HepG2 (cell line): ENCODE results near the gene TNFRSF13B. TPM values are rescaled to one million over a fixed set of nuclear protein-coding genes. Genes with fewer than 3 reads are reported as not detected.

Source experiments
- ATAC-seq: fragments of 200-7000 bp; cut with Tn5 transposase; 3 replicates; pipeline ENCODE4 v1.9.1; 2020; ENCODE audit warnings: mild to moderate bottlenecking, moderate library complexity
- BruUV-seq: library from RNA; stranded (reverse); fragments of 400-500 nt; replicated peaks from 2 replicates; lab custom pipeline; 2021; lab: Mats Ljungman, UMichigan
- CTCF ChIA-PET: fragments of 300-600 bp; formaldehyde crosslinking; extraction: SDS; loops from one replicate; lab custom pipeline; 2021; ENCODE audit warnings: low total read pairs, inconsistent platforms, low intra/inter-chr PET ratio; lab: Yijun Ruan, JAX
- POLR2A ChIA-PET: fragments of 350-600 bp; sonication (Branson Sonifier 250); formaldehyde crosslinking; loops from one replicate; lab custom pipeline; 2020; ENCODE audit warnings: antibody characterized with exemption, inconsistent platforms; lab: Yijun Ruan, JAX
- DNase-seq: peaks from one replicate; pipeline ENCODE4 v3.0.0-alpha.2; 2015; ENCODE audit warnings: low spot score
- FAIRE-seq: peaks from 3 replicates; lab custom pipeline; 2011; peaks lifted over from hg19 to GRCh38; lab: Jason Lieb, UNC
- H2AFZ ChIP-seq: one replicate; pipeline ENCODE4 v1.6.1; 2011; ENCODE audit warnings: low read length, inconsistent platforms
- H3K27ac ChIP-seq: fragments of 300-600 bp; 3 replicates; pipeline ENCODE4 v1.8.0; 2011; ENCODE audit warnings: mixed run types, mild to moderate bottlenecking, mixed read lengths, low read length, inconsistent platforms; ENCODE audit not compliant: insufficient read depth; ENCODE audit errors: extremely low read length
- H3K27me3 ChIP-seq, 2 experiments: fragments of 200-600 bp in 1 of 2; 2 replicates in 1 of 2; 3 replicates in 1 of 2; pipeline versions ENCODE4 v1.6.0 to v1.8.0; 2011; ENCODE audit warnings: low read length in 2 of 2, mild to moderate bottlenecking in 2 of 2, moderate library complexity in 2 of 2, inconsistent platforms in 1 of 2; ENCODE audit not compliant: insufficient read depth in 2 of 2, control insufficient read depth in 1 of 2
- H3K36me3 ChIP-seq, 2 experiments: fragments of 200-600 bp in 1 of 2; replicated peaks in 1 of 2; 2 replicates in 1 of 2; 3 replicates in 1 of 2; pipeline versions ENCODE4 v1.5.1 to v1.8.0; 2011; ENCODE audit warnings: low read length in 2 of 2, inconsistent platforms in 1 of 2; ENCODE audit not compliant: insufficient read depth in 2 of 2, control insufficient read depth in 1 of 2
- H3K4me1 ChIP-seq: 2 replicates; pipeline ENCODE4 v1.5.1; 2012; ENCODE audit warnings: low read length, inconsistent platforms; ENCODE audit not compliant: insufficient read depth
- H3K4me2 ChIP-seq: 2 replicates; pipeline ENCODE4 v1.6.0; 2011; ENCODE audit warnings: low read depth, low read length, inconsistent platforms
- H3K4me3 ChIP-seq, 3 experiments: fragments of 200-600 bp in 1 of 3; sonication (generic), shearing (Covaris generic) in 1 of 3; replicated peaks in 1 of 3; 2 replicates each; pipeline ENCODE4 v1.5.1; 2011 to 2016; ENCODE audit warnings: low read length in 3 of 3, inconsistent platforms in 2 of 3, low read depth in 2 of 3, mild to moderate bottlenecking in 2 of 3, control low read depth in 1 of 3, mixed read lengths in 1 of 3; ENCODE audit not compliant: insufficient read depth in 1 of 3
- H3K79me2 ChIP-seq: one replicate; pipeline ENCODE4 v1.6.1; 2011; ENCODE audit warnings: low read length, inconsistent platforms; ENCODE audit not compliant: insufficient read depth
- H3K9ac ChIP-seq: 2 replicates; pipeline ENCODE4 v1.6.0; 2011; ENCODE audit warnings: mild to moderate bottlenecking, low read depth, low read length, inconsistent platforms; ENCODE audit not compliant: insufficient read depth
- H3K9me3 ChIP-seq: 2 replicates; pipeline ENCODE4 v1.5.1; 2012; ENCODE audit warnings: mild to moderate bottlenecking, low read length
- H4K20me1 ChIP-seq: 2 replicates; pipeline ENCODE4 v1.6.0; 2011; ENCODE audit warnings: inconsistent platforms, mild to moderate bottlenecking, low read length, moderate library complexity; ENCODE audit not compliant: insufficient read depth
- CBX1 ChIP-seq: IDR thresholded peaks from one replicate; pipeline ENCODE4 v1.6.1; 2016; ENCODE audit warnings: antibody characterized with exemption, low read depth
- CENPX ChIP-seq: sonication (generic); formaldehyde crosslinking; IDR thresholded peaks from 2 replicates; pipeline ENCODE4 v1.9.0; 2021; ENCODE audit warnings: mild to moderate bottlenecking, missing genetic modification reagents, moderate library complexity
- FUBP1 ChIP-seq: sonication (generic); formaldehyde crosslinking; IDR thresholded peaks from 2 replicates; pipeline ENCODE4 v1.5.1; 2020; ENCODE audit warnings: missing genetic modification reagents, mild to moderate bottlenecking, borderline replicate concordance
- PAX8 ChIP-seq: sonication (generic); formaldehyde crosslinking; IDR thresholded peaks from 2 replicates; pipeline ENCODE4 v1.8.0; 2022; ENCODE audit warnings: mild to moderate bottlenecking, missing genetic modification reagents, borderline replicate concordance
- RARG ChIP-seq: sonication (generic); formaldehyde crosslinking; IDR thresholded peaks from 2 replicates; pipeline ENCODE4 v1.4.0; 2020; ENCODE audit warnings: low read depth, mild to moderate bottlenecking, missing genetic modification reagents
- TERF1 ChIP-seq: sonication (generic); formaldehyde crosslinking; IDR thresholded peaks from 2 replicates; pipeline ENCODE4 v1.8.0; 2022; ENCODE audit warnings: mild to moderate bottlenecking, missing genetic modification reagents, moderate library complexity
- ZKSCAN5 ChIP-seq: sonication (generic); formaldehyde crosslinking; IDR thresholded peaks from 2 replicates; pipeline ENCODE4 v1.5.1; 2020; ENCODE audit warnings: mild to moderate bottlenecking, missing genetic modification reagents
- ZNF3 ChIP-seq: IDR thresholded peaks from 2 replicates; pipeline ENCODE4 v1.7.0; 2017; ENCODE audit warnings: inconsistent platforms
- ZNF335 ChIP-seq: sonication (generic); formaldehyde crosslinking; IDR thresholded peaks from 2 replicates; pipeline ENCODE4 v1.4.0; 2020; ENCODE audit warnings: missing genetic modification reagents
- ZNF354B ChIP-seq: sonication (generic); formaldehyde crosslinking; IDR thresholded peaks from 2 replicates; pipeline ENCODE4 v1.8.0; 2022; ENCODE audit warnings: mild to moderate bottlenecking, missing genetic modification reagents
- ZNF510 ChIP-seq: sonication (generic); formaldehyde crosslinking; IDR thresholded peaks from 2 replicates; pipeline ENCODE4 v1.4.0; 2020; ENCODE audit warnings: low read depth, mild to moderate bottlenecking, missing genetic modification reagents
- ZNF672 ChIP-seq: sonication (generic); formaldehyde crosslinking; IDR thresholded peaks from 2 replicates; pipeline ENCODE4 v1.8.1; 2022; ENCODE audit warnings: missing genetic modification reagents
- ZNF749 ChIP-seq: sonication (generic); formaldehyde crosslinking; IDR thresholded peaks from 2 replicates; pipeline ENCODE4 v1.8.0; 2022; ENCODE audit warnings: mild to moderate bottlenecking, missing genetic modification reagents, moderate library complexity, borderline replicate concordance
- ZNF766 ChIP-seq: sonication (generic); formaldehyde crosslinking; IDR thresholded peaks from 2 replicates; pipeline ENCODE4 v1.5.0; 2020; ENCODE audit warnings: missing genetic modification reagents, borderline replicate concordance
- ZNF780A ChIP-seq: sonication (generic); formaldehyde crosslinking; IDR thresholded peaks from 2 replicates; pipeline ENCODE4 v1.8.0; 2022; ENCODE audit warnings: mild to moderate bottlenecking, missing genetic modification reagents, moderate library complexity
- WGBS: methylation state at CpG from one replicate; pipeline ENCODE4 v1.1.6; 2017; ENCODE audit warnings: low lambda C conversion rate; 5-methylcytosine and 5-hydroxymethylcytosine counted together
- in situ Hi-C: cut with HindIII; loops from 2 replicates; pipeline ENCODE4 v1.10.0; 2017; ENCODE audit warnings: low pct_unique_long_range_greater_than_20kb; ENCODE audit not compliant: extremely low pct_ligation_motif_present
- intact Hi-C: fragments of 100-400 bp; cut with micrococcal nuclease; formaldehyde crosslinking; loops from one replicate; pipeline ENCODE4 v1.10.0; 2022; ENCODE audit not compliant: unreplicated experiment
- polyA plus RNA-seq, 8 experiments: library from polyadenylated mRNA; depleted of rRNA in 3 of 8; stranded (reverse) in 7 of 8; unstranded in 1 of 8; fragments of >200 nt; fragmentation: Illumina TruSeq in 4 of 8; extraction: Trizol in 4 of 8; gene quantifications; 2 replicates each; pipeline versions ENCODE4 v1.2.1 to v1.2.3, GENCODE V29; 2011 to 2016; ENCODE audit warnings: low read depth in 4 of 8, missing spikeins in 1 of 8, mixed read lengths in 1 of 8; ENCODE audit not compliant: insufficient read depth in 1 of 8
- total RNA-seq, 5 experiments: library from RNA; depleted of rRNA; stranded (reverse); fragments of >200 nt; fragmentation: Illumina TruSeq; extraction: Trizol; gene quantifications; 2 replicates each; pipeline ENCODE4 v1.2.3, GENCODE V29; 2016; ENCODE audit warnings: low read depth in 1 of 5
- TF ChIP-seq, protein P1 (sequence below): IDR thresholded peaks from 2 replicates; pipeline ENCODE4 v1.6.1; 2016; ENCODE audit warnings: low read depth, borderline replicate concordance

TNFRSF13B gene
- total and polyA plus RNA-seq, 2 of the 13 experiments (the other 11 are each of a cell fraction or from before 2014, with no cell fraction given) = not detected

DNA sequence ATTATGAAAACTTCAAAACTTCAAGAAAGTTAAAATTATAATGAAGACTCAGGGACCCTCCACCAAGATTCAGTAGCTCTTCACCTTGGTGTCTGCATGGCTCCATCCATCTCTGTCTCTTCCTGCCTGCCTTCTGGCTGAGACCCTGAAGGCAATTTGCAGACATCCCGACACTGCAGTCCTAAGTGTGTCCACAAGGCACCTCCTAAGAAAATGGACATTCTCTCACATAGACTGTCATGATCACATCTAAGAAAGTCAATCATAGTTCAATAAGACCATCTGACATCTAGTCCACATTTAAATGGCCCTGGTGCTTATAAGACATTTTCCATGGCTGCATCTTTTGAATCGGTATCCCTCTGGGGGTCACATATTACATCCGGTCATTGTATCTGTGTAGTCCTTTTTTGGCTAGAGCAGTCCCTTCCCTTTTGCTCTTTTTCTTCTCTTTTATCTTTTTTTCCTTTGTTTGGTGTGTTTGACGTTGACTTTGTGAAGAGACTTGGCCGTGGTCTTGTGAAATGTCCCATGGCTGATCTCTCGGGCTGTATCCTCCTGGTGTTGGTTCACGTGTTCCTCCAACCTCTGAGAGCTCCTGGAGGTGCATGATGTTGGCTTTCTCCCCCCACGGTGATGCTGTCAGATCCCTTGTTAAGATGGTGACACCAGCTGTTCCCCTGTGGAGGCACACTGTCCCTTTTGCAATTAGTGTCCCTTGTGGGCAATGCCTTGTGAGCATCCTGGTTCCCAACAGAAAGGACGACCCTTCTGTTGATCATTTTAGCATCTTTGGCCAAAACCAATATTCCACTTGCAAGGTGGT, 5.0 kb upstream of the TNFRSF13B start (continued):
- TF ChIP-seq TERF1 = no peak
- TF ChIP-seq, protein P1, sequence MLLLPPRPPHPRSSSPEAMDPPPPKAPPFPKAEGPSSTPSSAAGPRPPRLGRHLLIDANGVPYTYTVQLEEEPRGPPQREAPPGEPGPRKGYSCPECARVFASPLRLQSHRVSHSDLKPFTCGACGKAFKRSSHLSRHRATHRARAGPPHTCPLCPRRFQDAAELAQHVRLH (CRISPR knock-in tag) = no peak
- no peak for TF ChIP-seq ZNF354B (CRISPR knock-in tag)
- TF ChIP-seq ZNF780A (CRISPR knock-in tag) = no peak
- no peak for TF ChIP-seq CENPX
- no peak for TF ChIP-seq ZNF766 (CRISPR knock-in tag)

DNA sequence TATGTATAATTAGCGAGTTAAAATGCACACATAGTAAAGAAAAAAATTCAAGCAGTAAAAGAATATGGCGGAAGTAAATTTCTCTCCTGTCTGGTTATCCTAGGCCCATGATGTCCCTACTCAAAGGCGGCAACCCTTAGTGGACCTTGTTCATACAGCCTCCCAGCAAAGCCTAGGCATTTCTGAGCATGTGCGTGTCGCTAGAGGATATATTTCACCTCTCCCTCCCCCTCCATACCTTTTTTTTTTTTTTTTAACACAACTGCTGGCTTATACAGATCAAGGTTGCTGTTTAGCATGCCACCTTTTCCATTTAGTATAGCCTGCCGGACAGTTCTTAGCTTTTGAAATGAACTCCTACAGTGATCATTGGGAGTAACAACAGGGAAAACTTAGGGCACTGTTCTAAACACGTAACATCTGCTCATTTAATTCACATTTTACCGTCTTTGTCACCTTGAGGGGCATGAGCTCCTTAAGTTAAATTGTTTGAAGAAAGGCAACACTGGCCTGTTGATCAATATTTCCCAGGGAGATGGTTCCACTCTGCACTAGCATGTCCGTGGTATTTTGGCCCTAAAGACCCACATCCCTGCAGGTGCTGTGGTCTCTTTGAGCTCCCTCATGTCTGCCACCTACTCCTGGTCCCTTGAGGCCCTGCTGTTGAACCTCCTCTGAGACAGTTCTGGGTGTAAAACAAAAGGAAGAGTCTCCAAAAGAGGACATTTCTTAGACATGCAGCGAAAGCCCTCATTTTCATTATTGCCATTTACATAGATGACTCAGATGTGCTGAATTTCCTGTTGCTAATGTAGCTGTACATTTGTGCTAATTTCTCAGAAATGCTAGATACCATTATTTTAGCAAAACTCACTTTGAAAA, 4.1 kb upstream of the TNFRSF13B start:
- WGBS = 9% methylated on average over 10 of the region's 10 CpGs
- intact Hi-C loops (no loop called here), in situ Hi-C loops (no loop called here)
- no peak for TF ChIP-seq CBX1
- no peak for TF ChIP-seq PAX8 (CRISPR knock-in tag)
- TF ChIP-seq RARG (CRISPR knock-in tag) = no peak
- TF ChIP-seq ZNF3 (CRISPR knock-in tag) = no peak
- TF ChIP-seq ZNF749 = no peak
- no peak for TF ChIP-seq ZNF335 (CRISPR knock-in tag)
- TF ChIP-seq FUBP1 (CRISPR knock-in tag) = no peak
- TF ChIP-seq ZNF672 (CRISPR knock-in tag) = no peak
- TF ChIP-seq ZNF510 = no peak
- TF ChIP-seq ZKSCAN5 (CRISPR knock-in tag) = no peak

More for the DNA sequence above, 4.1 kb upstream of the TNFRSF13B start:
- H3K4me3 ChIP-seq = no peak overlapping the region
- no peaks in the 10 kb centered on the region for H3K9me3 ChIP-seq
- H3K79me2 ChIP-seq = no peaks in the 10 kb centered on the region
- H3K4me2 ChIP-seq = no peak overlapping the region
- no peak overlapping the region for H3K9ac ChIP-seq
- DNase-seq (no peak), ATAC-seq (no peak), FAIRE-seq (no peak)
- no TSS peak for BruUV-seq
- CTCF ChIA-PET = no interaction called here
- H4K20me1 ChIP-seq = no peaks in the 10 kb centered on the region
- H2AFZ ChIP-seq = no peak overlapping the region
- POLR2A ChIA-PET = no interaction called here
- H3K36me3 ChIP-seq = no peaks in the 10 kb centered on the region
- H3K27ac ChIP-seq = no peak overlapping the region
- H3K27me3 ChIP-seq = peaks cover 10 to 51% of the 10 kb centered on the region in 2 experiments; a peak in 4 of 5 replicates
- no peaks in the 10 kb centered on the region for H3K4me1 ChIP-seq
